Loucy (cell line): ENCODE measurements around the gene BCL11A.

Source experiments
- H2AFZ ChIP-seq: fragments of 200-600 bp; sonication (generic); 2 replicates; pipeline ENCODE4 v1.6.0; 2016; ENCODE audit warnings: antibody characterized with exemption, mild to moderate bottlenecking, low read length, moderate library complexity
- H3F3A ChIP-seq: fragments of 200-600 bp; 2 replicates; pipeline ENCODE4 v1.6.0; 2016; ENCODE audit warnings: antibody characterized with exemption, low read depth, mild to moderate bottlenecking
- H3K27me3 ChIP-seq: fragments of 200-600 bp; sonication (generic); 2 replicates; pipeline ENCODE4 v1.6.1; 2014; ENCODE audit warnings: low read length, mild to moderate bottlenecking; ENCODE audit not compliant: insufficient read depth, poor library complexity, severe bottlenecking
- H3K36me3 ChIP-seq: fragments of 200-600 bp; sonication (generic); 2 replicates; pipeline ENCODE4 v1.6.1; 2016; ENCODE audit warnings: low read length; ENCODE audit not compliant: insufficient read depth
- H3K4me1 ChIP-seq: fragments of 200-600 bp; sonication (generic); 2 replicates; pipeline ENCODE4 v1.5.1; 2014; ENCODE audit warnings: low read length, mild to moderate bottlenecking; ENCODE audit not compliant: insufficient read depth, poor library complexity, severe bottlenecking
- H3K4me2 ChIP-seq: fragments of 200-600 bp; sonication (generic); 2 replicates; pipeline ENCODE4 v1.6.0; 2014; ENCODE audit warnings: antibody characterized with exemption, low read length, low read depth, mild to moderate bottlenecking; ENCODE audit not compliant: poor library complexity, severe bottlenecking
- H3K4me3 ChIP-seq: fragments of 200-600 bp; sonication (generic); 2 replicates; pipeline ENCODE4 v1.5.1; 2014; ENCODE audit warnings: low read length, mild to moderate bottlenecking, mixed read lengths; ENCODE audit not compliant: poor library complexity, severe bottlenecking
- H3K79me2 ChIP-seq: fragments of 200-600 bp; sonication (generic); 2 replicates; pipeline ENCODE4 v1.6.1; 2014; ENCODE audit warnings: low read length; ENCODE audit not compliant: insufficient read depth
- H3K9ac ChIP-seq: fragments of 200-600 bp; sonication (generic); 2 replicates; pipeline ENCODE4 v1.6.0; 2014; ENCODE audit warnings: mild to moderate bottlenecking, low read depth, low read length, moderate library complexity; ENCODE audit not compliant: poor library complexity, severe bottlenecking
- H3K9me2 ChIP-seq: fragments of 200-600 bp; sonication (generic); replicated peaks from 2 replicates; pipeline ENCODE4 v1.6.1; 2016; ENCODE audit warnings: low read depth, low read length, mixed read lengths
- H3K9me3 ChIP-seq: fragments of 200-600 bp; sonication (generic); 2 replicates; pipeline ENCODE4 v1.6.1; 2014; ENCODE audit warnings: mild to moderate bottlenecking, antibody characterized with exemption, low read length, low read depth; ENCODE audit not compliant: insufficient read depth
- H4K20me1 ChIP-seq: fragments of 200-600 bp; sonication (generic); 2 replicates; pipeline ENCODE4 v1.6.0; 2014; ENCODE audit warnings: antibody characterized with exemption, low read length, mild to moderate bottlenecking; ENCODE audit not compliant: insufficient read depth, poor library complexity, severe bottlenecking
- CTCF ChIP-seq: fragments of 200-600 bp; sonication (generic); conservative IDR thresholded peaks from 2 replicates; pipeline ENCODE4 v1.5.1; 2014; ENCODE audit warnings: mild to moderate bottlenecking, antibody characterized with exemption, low read length
- EZH2phosphoT487 ChIP-seq: fragments of 200-600 bp; IDR thresholded peaks from 2 replicates; pipeline ENCODE4 v1.6.1; 2018; ENCODE audit warnings: antibody characterized with exemption, mild to moderate bottlenecking, moderate library complexity, borderline replicate concordance

BCL11A gene

GRCh38 chr2:60552078-60552850 is 1.2 kb downstream of the BCL11A start:
- peaks cover 48% of the 10 kb centered on the region for H3K27me3 ChIP-seq
- H3K4me3 ChIP-seq: peak overlapping the region; percentile 93
- H3K4me1 ChIP-seq: peaks cover 32% of the 10 kb centered on the region
- TF ChIP-seq CTCF: no peak
- TF ChIP-seq EZH2phosphoT487: no peak
- H3F3A ChIP-seq: no peaks in the 10 kb centered on the region
- peak overlapping the region; percentile 80 for H3K4me2 ChIP-seq
- no peaks in the 10 kb centered on the region for H3K9me2 ChIP-seq
- H2AFZ ChIP-seq: peak overlapping the region; percentile 48
- peaks cover 58% of the 10 kb centered on the region for H3K79me2 ChIP-seq
- H3K9ac ChIP-seq: peak overlapping the region; percentile 80
- no peaks in the 10 kb centered on the region for H3K36me3 ChIP-seq
- no peaks in the 10 kb centered on the region for H3K9me3 ChIP-seq
- peaks cover 41% of the 10 kb centered on the region for H4K20me1 ChIP-seq

DNA sequence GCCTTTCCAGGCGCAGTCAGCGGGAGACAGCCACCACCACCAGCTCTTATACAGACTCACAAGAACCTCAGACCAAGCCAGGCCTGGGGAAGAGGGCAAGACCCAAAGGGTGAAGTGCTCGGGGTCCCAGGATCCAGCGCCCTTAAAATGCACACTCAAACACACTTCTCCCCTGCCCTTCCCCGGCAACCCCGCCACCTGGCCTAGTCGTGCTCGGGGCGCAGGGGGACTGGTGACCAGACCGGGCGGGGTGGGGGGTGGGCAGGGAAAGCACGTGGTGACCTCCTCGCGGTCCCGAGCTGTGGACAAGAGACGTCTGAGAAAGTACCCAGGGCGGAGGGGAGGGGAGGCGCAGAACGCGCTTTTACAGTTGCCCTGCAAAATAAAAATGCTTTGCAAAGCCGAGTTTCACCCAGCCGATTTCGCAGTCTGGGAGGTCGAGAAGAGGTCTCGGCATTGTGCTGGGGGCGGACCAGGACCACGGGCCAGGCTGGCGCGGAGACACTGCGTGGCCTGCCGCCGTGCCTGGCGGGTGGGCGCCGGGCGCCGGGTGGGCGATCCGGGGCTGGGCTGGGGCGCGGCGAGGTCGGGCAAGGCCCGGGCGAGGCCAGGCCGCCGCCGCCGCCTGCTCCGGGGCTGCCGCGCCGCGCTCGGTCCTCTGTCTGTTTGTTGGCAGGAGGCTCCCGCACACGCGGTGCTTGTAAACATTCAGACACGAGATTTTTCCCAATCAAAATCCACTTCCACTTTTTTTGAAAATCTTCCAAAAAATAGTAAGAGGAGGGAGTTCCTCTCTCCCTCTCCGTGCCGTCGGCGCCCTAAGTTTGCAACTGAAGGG is 2.0 kb downstream of the BCL11A start:
- Histone ChIP-seq H2AFZ (peak overlapping the region; percentile 79), H3K4me3 (peak overlapping the region; percentile 93)

GRCh38 chr2:60550984-60551239 is 2.5 kb downstream of the BCL11A start:
- Histone ChIP-seq H3K4me2 (peak overlapping the region; percentile 80), H3K27me3 (peaks cover 55% of the 10 kb centered on the region), H3K4me3 (peak overlapping the region; percentile 93), H3K9ac (peak overlapping the region; percentile 80), H3K36me3 (peaks cover 4% of the 10 kb centered on the region; the same call in 1 of the 2 replicates), H3K9me2 (no peaks in the 10 kb centered on the region), H2AFZ (peak overlapping the region; percentile 79), H3K9me3 (no peaks in the 10 kb centered on the region), H3K4me1 (peaks cover 30% of the 10 kb centered on the region), H4K20me1 (peaks cover 51% of the 10 kb centered on the region), H3F3A (no peaks in the 10 kb centered on the region), H3K79me2 (peaks cover 71% of the 10 kb centered on the region)
- TF ChIP-seq CTCF (no peak), EZH2phosphoT487 (no peak)

More for the DNA sequence above, 2.0 kb downstream of the BCL11A start:
- Histone ChIP-seq H3K27me3 (peaks cover 54% of the 10 kb centered on the region), H3K36me3 (no peaks in the 10 kb centered on the region), H4K20me1 (peaks cover 49% of the 10 kb centered on the region), H3F3A (no peaks in the 10 kb centered on the region), H3K79me2 (peaks cover 66% of the 10 kb centered on the region), H3K9me3 (no peaks in the 10 kb centered on the region), H3K4me2 (peak overlapping the region; percentile 80), H3K9me2 (no peaks in the 10 kb centered on the region), H3K9ac (peak overlapping the region; percentile 80), H3K4me1 (peaks cover 28% of the 10 kb centered on the region)
- TF ChIP-seq CTCF (no peak), EZH2phosphoT487 (no peak)
